GM18861 (cell line): ENCODE data around the gene SLC35B3.
"Not testable (repeated sequence)": the region's sequence is repeated elsewhere in the genome, so short reads cannot be mapped to it uniquely, and the experiment has no call there.

Experiments
- ATAC-seq: cut with Tn5 transposase; IDR thresholded peaks from one replicate; pipeline ENCODE4 v1.9.1; 2021; ENCODE audit not compliant: unreplicated experiment

SLC35B3 gene

DNA sequence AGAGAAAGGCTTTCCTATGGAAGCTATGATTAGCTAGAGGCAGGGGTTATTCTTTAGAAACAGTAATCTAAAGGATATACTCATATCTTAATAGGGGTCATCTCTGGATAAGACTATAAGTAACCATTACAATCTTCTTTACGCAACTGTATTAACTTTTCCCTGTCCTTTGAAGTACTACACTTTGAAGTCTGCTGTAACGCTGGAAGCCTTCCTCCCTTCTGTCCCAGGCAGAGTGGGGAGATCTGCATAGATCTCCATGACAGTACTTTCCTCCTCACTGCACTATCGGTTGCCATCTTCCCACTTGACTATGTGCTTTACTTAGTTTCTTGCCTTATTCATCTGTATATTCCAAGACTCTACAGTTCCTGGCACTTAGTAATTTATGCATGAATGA lies 20.1 kb downstream of the SLC35B3 start:
- no peak for ATAC-seq

DNA sequence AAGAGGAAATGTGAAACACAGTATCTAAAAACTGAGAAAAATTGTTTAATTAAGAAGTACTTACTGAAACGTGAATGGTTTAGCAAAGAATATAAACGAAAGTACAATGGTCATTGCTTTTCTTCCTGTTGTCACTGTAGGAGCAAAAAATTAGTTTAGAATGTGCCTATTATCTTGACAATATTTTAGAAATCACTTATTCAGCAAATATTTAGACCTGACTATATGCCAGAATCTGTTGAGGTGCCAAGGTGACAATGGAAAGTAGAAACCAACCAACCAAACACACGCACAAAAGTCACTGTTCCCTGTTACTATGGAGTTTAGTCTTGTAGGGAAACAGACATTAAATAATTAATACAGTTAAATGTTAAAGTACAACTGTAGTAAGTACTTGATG lies 20.5 kb downstream of the SLC35B3 start:
- ATAC-seq = no peak

DNA sequence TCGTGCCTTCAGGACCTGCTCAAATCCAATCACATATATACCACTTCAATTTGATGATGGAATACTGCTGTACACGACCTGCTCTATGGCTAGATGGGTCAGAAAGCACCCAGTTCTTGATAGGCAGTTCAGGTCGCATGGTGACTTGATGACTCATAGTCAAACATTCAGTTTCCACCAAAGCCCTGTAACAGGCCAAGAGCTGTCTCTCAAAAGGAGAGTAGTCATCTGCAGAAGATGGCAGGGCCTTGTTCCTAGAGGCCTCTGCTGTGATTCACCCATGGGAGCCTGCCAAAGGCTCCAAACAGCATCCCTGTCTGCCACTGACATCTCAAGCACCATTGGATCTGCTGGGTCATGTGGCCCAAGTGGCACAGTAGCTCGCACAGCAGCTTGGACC lies 29.4 kb downstream of the SLC35B3 start:
- not testable (repeated sequence) for ATAC-seq

DNA sequence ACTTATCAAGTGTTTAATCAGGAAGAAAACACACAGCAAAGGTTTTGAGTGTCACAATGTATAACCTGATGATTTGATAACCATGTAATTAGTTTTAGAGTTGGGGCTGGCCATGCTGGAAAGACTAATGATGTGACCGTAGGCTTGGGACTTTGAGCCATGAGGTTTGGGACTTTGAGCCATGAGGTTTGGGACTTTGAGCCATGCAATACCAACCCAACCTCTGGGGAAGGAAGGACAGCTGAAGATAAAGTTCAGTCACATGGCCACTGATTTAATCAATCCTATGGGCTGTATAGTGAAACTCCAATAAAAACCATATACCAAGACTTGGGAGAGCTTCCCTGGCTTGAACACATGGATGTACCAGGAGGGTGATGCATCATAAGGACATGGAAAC lies 32.8 kb downstream of the SLC35B3 start:
- ATAC-seq = no peak

DNA sequence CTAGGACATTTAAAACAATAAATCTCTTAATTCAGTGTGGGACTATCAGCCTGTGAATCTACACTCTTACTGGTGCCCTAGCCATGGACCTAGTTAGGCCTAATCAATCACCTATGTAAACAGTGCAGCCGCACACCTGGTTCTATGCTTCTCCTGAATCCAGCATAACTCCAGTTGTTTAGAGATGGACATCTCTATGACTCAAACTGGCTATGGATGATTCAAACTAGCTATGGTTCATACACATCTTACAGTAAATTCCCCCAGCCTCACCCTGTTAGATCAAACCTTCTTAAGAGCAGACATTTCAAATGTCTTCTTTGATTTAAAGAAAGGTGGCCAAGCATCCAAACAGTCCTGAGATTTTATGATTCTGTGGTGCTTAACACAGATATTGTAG lies 34.7 kb downstream of the SLC35B3 start:
- ATAC-seq = no peak

DNA sequence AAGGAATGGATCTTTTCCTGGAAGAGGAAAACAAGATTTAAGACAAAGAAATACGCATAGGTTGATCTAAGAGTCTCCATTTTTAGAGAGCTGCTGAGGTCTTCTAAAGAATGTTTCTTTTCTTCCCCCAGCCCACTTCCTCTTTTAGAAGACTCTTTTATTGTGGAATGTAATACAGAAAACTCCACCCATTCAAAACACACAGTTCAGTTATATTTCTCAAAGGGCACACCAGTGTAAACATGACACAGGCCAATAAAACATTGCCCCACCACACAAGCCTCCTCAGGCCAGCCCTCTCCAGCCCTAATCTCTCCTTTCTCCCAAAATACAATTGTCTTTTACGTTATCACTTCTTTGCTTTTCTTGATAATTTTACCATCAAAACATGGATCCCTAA lies 42.8 kb downstream of the SLC35B3 start:
- ATAC-seq = no peak

DNA sequence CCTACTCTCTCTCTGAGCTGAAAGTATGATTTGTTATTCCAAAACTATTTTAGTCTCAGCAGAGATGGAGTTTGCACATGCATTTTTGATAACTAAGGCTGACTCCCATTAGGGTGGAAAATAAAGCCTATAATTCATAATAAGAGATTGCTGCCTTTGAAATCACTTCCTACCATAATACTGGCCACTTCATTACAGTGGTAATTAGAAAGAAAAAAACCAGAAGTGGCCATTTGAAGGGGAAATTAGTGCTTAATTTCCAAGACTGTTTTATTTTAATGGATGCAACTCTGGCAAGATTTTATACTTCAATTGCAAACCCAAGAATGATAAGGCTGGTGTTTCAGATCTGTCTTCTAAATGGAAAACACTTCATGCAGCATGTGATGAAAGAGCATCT lies 43.4 kb downstream of the SLC35B3 start:
- no peak for ATAC-seq

DNA sequence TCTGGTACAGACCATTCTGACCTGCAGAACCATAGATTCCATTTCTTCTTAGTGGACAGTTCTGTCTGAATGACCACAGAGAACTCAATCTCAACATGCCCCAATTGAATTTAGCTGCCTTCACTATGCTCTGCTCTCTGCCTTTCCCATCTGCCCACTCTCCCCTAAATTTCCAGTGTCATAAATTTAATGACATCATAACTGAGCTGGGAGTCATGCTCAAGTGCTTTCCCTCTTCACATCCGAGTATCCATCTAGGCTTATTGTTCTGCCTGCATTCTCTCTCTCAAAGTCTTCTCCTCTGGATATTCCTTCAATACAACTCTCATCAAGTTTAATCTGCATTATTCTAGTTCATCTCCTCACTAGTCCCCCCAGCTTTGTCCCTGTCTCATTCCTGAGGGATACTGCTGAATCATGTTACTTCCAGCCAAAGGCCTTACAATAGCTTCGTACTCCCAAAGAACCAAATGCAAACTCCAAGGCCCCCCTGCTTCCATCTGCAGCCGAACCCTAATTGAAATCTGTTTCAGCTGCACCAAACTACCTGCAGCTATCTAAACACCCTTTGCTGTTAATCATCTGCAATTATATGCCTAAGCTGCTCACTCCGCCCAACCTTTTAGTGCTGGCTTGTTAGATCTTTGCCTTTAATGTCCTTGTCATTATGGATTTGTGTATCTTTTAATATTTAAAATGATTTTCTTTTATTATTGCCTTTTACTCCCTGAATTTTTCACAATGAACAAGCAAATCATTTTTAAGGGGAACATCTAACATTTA lies 46.1 kb downstream of the SLC35B3 start:
- ATAC-seq = no peak

DNA sequence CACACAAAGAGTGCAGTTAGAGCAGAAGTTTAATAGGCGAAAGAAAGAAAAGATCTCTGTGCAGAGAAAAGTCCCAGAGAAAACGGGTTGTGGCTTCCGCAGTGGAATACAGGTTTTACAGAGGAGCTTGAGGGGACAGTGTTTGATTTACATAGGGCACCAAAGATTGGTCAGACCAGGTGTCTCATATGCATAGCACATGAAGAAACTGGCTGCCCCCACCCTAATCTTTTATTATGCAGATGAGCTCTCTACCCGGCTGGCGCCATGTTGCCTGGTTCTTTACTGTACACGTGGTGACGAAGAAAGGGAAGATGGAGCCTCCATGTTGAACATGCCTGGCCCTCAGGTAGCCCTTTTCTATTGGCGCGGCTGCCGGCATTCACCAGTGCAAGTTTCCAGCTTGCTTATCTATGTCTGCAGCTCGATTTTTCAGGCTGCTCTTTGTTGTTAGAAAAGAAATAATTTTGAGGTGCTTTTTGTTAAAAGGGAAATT lies 47.4 kb downstream of the SLC35B3 start:
- no peak for ATAC-seq

DNA sequence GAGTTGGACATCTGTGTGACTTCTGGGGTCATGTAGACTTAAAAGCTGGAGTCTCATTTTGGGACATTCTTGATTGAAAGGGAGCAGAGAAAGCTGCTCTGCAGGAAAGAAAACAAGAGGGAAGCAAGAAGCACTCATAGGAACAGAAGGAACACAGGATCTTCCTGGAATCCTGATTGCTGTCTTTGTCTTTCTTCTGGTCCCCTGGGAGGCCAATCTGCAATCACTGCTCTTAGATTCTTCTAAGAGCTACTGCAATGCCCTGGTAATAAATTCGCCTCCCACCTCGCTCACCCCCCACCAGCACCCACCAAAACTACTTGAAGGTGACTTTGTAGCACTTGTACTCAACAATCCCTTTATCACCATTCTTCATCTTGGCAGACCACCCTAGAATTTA lies 51.8 kb downstream of the SLC35B3 start:
- no peak for ATAC-seq

DNA sequence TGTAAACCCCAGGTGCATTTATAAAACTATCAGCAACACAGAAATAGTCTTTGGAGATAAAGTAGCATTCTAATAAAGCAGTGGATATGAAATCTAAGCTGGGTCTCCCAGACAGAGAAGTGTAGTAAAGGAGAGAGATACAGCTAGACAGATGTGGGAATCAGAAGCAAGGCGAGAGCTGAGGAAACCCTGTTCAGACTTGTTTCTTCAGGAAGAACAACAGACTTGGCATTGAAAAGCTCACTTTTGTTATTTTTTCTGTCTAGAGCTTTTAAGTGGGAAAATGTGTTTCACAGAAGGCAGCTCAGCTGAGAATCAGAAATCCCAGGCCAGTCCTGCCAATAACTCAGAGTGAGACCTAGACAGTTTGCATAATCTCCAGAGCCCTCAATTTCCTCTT lies 52.9 kb downstream of the SLC35B3 start:
- ATAC-seq = no peak

DNA sequence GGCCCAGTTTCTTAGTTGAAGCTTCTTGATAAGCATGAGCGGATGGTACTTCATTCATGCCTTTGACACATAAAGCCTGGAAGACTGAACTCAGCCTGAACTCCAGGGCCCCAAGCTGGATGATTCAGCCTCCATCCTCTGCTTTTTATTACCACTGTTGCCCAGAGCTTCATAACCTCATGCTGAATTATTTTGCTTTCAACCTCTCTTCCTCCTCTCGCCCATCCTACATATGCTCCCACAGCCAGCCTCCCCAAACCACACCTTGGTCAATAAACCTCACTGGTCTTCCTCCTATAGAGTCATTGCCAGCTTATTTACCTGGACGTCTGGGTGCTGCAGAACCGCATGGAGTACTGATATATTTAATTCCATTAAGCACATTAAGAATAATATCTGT lies 59.4 kb downstream of the SLC35B3 start:
- ATAC-seq = no peak
